HFF-Myc (cell line): ENCODE measurements around the gene GNG11.

Source experiments
- DNase-seq: peaks from one replicate; pipeline ENCODE4 v3.0.0-alpha.2; 2011; ENCODE audit warnings: low read depth; ENCODE audit errors: extremely low read depth
- H3K4me3 ChIP-seq: replicated peaks from 2 replicates; pipeline ENCODE4 v1.5.1; 2011; ENCODE audit warnings: low read depth, mild to moderate bottlenecking, control low read depth, low read length
- CTCF ChIP-seq: IDR thresholded peaks from 2 replicates; pipeline ENCODE4 v1.5.1; 2012; ENCODE audit warnings: mild to moderate bottlenecking, low read depth, low read length, control low read depth; ENCODE audit errors: missing control alignments

GNG11 gene

GRCh38 chr7:93977211-93977950 is 55.8 kb downstream of the GNG11 start:
- DNase-seq: no peak
- no peak overlapping the region for H3K4me3 ChIP-seq
- no peak for TF ChIP-seq CTCF
